CD14-positive monocyte (primary cell): ENCODE results near the gene FBXO40. TPM values are rescaled to one million over a fixed set of nuclear protein-coding genes. Genes with fewer than 3 reads are reported as not detected.

Experiments
- DNase-seq, 3 donors: peaks; one replicate each; pipeline ENCODE4 v3.0.0-alpha.2; 2011 to 2022
- H2AFZ ChIP-seq: 2 replicates; pipeline ENCODE4 v1.6.0; 2012; ENCODE audit warnings: mild to moderate bottlenecking, low read depth, low read length, inconsistent platforms; ENCODE audit not compliant: insufficient read depth, poor library complexity, severe bottlenecking
- H3K27ac ChIP-seq, 2 donors: 1 replicate in 1 of 2; 2 replicates in 1 of 2; pipeline ENCODE4 v1.5.1; 2012 to 2013; ENCODE audit warnings: low read length in 2 of 2, control low read depth in 1 of 2, inconsistent platforms in 1 of 2, low read depth in 1 of 2, mild to moderate bottlenecking in 1 of 2
- H3K27me3 ChIP-seq, 2 donors: one replicate each; pipeline versions ENCODE4 v1.6.0 to v1.6.1; 2011 to 2013; ENCODE audit warnings: low read length in 2 of 2; ENCODE audit not compliant: control insufficient read depth in 2 of 2, insufficient read depth in 2 of 2
- H3K36me3 ChIP-seq, 2 donors: replicated peaks in 1 of 2; 1 replicate in 1 of 2; 2 replicates in 1 of 2; pipeline versions ENCODE4 v1.5.1 to v1.6.1; 2012 to 2013; ENCODE audit warnings: low read length in 2 of 2, control low read depth in 1 of 2, inconsistent platforms in 1 of 2, mild to moderate bottlenecking in 1 of 2; ENCODE audit not compliant: insufficient read depth in 2 of 2, control insufficient read depth in 1 of 2
- H3K4me1 ChIP-seq, 2 donors: 1 replicate in 1 of 2; 2 replicates in 1 of 2; pipeline versions ENCODE4 v1.5.1 to v1.6.1; 2012 to 2013; ENCODE audit warnings: low read length in 2 of 2, control low read depth in 1 of 2, inconsistent platforms in 1 of 2, mild to moderate bottlenecking in 1 of 2, moderate library complexity in 1 of 2; ENCODE audit not compliant: insufficient read depth in 2 of 2, control insufficient read depth in 1 of 2
- H3K4me2 ChIP-seq: replicated peaks from 2 replicates; pipeline ENCODE3; 2012; ENCODE audit warnings: low read length, moderate library complexity, mild to moderate bottlenecking; ENCODE audit not compliant: poor library complexity, severe bottlenecking; ENCODE audit errors: extremely low read depth
- H3K4me3 ChIP-seq, 3 experiments: fragments of 200-600 bp in 1 of 3; sonication (generic) in 1 of 3; replicated peaks in 1 of 3; 1 replicate in 2 of 3; 2 replicates in 1 of 3; pipeline ENCODE4 v1.5.1; 2011 to 2013; ENCODE audit warnings: low read length in 3 of 3, mild to moderate bottlenecking in 3 of 3, control low read depth in 2 of 3, low read depth in 2 of 3, inconsistent platforms in 1 of 3, moderate library complexity in 1 of 3
- H3K79me2 ChIP-seq: 2 replicates; pipeline ENCODE4 v1.6.0; 2012; ENCODE audit warnings: mild to moderate bottlenecking, control low read depth, inconsistent platforms, low read length, moderate library complexity; ENCODE audit not compliant: insufficient read depth
- H3K9ac ChIP-seq: 2 replicates; pipeline ENCODE4 v1.6.0; 2017; ENCODE audit warnings: low read length, mild to moderate bottlenecking; ENCODE audit not compliant: insufficient read depth, poor library complexity, severe bottlenecking
- H3K9me3 ChIP-seq, 2 donors: replicated peaks in 1 of 2; 1 replicate in 1 of 2; 2 replicates in 1 of 2; pipeline versions ENCODE4 v1.5.1 to v1.6.1; 2012 to 2013; ENCODE audit warnings: low read length in 2 of 2, control low read depth in 1 of 2; ENCODE audit not compliant: control insufficient read depth in 1 of 2, insufficient read depth in 1 of 2
- H4K20me1 ChIP-seq: 2 replicates; pipeline ENCODE4 v1.6.0; 2012; ENCODE audit warnings: mild to moderate bottlenecking, low read length, control low read depth, moderate library complexity; ENCODE audit not compliant: insufficient read depth
- H3K27ac Mint-ChIP-seq, 7 donors: one replicate each; pipeline ENCODE4 v1.8.0; 2020; ENCODE audit warnings: mild to moderate bottlenecking in 7 of 7, mixed read lengths in 7 of 7, moderate library complexity in 6 of 7, inconsistent platforms in 2 of 7
- H3K27me3 Mint-ChIP-seq, 3 donors: one replicate each; pipeline ENCODE4 v1.8.0; 2021 to 2022; ENCODE audit warnings: low read depth in 3 of 3, mild to moderate bottlenecking in 3 of 3, mixed read lengths in 3 of 3, moderate library complexity in 3 of 3, inconsistent platforms in 1 of 3
- H3K36me3 Mint-ChIP-seq, 2 donors: one replicate each; pipeline ENCODE4 v1.8.0; 2020; ENCODE audit warnings: mixed read lengths in 2 of 2, inconsistent platforms in 1 of 2, mild to moderate bottlenecking in 1 of 2
- H3K4me1 Mint-ChIP-seq: one replicate; pipeline ENCODE4 v1.8.0; 2020; ENCODE audit warnings: mild to moderate bottlenecking, mixed read lengths
- H3K4me3 Mint-ChIP-seq, 2 donors: one replicate each; pipeline ENCODE4 v1.8.0; 2020; ENCODE audit warnings: mild to moderate bottlenecking in 2 of 2, mixed read lengths in 2 of 2, moderate library complexity in 1 of 2
- H3K9me3 Mint-ChIP-seq, 7 donors: one replicate each; pipeline ENCODE4 v1.8.0; 2020 to 2022; ENCODE audit warnings: mixed read lengths in 7 of 7, mild to moderate bottlenecking in 6 of 7, moderate library complexity in 6 of 7, inconsistent platforms in 2 of 7
- CTCF ChIP-seq: fragments of 200-600 bp; IDR thresholded peaks from one replicate; pipeline ENCODE4 v1.8.0; 2022; ENCODE audit warnings: antibody characterized with exemption, mild to moderate bottlenecking
- WGBS: methylation state at CpG from one replicate; pipeline ENCODE4 v1.1.5; 2013; ENCODE audit warnings: missing lambda C conversion rate; ENCODE audit not compliant: insufficient coverage; 5-methylcytosine and 5-hydroxymethylcytosine counted together
- intact Hi-C, 2 donors: fragments of 100-400 bp; cut with micrococcal nuclease; formaldehyde crosslinking; loops; one replicate each; pipeline versions ENCODE4 v1.15.0 to v1.15.1; 2023
- polyA plus RNA-seq, 3 donors: library from polyadenylated mRNA; depleted of rRNA in 1 of 3; unstranded in 2 of 3; stranded (reverse) in 1 of 3; fragments of 300-500 nt in 2 of 3; fragments of >200 nt in 1 of 3; fragmentation: Illumina TruSeq in 2 of 3; gene quantifications; 1 replicate in 2 of 3; 2 replicates in 1 of 3; pipeline ENCODE4 v1.2.3, GENCODE V29; 2012 to 2021

FBXO40 gene
- polyA plus RNA-seq, 3 donors, result not detected

GRCh38 chr3:121667333-121667732 is 74.2 kb downstream of the FBXO40 start:
- no CpG with 5 or more reads among the region's 4 CpGs for WGBS
- no peak for TF ChIP-seq CTCF
- Mint-ChIP-seq H3K27ac (peak overlapping the region; percentile 82 to 96 (median 93)), H3K4me3 (peak overlapping the region; percentile 51 to 65), H3K9me3 (no peaks in the 10 kb centered on the region), H3K36me3 (peaks cover 66 to 68% of the 10 kb centered on the region in 2 donors), H3K27me3 (no peaks in the 10 kb centered on the region), H3K4me1 (peaks cover 32% of the 10 kb centered on the region)
- intact Hi-C loops, result loop anchor here (10.0 kb wide), 2 partner anchors 77 to 167 kb away; partner anchors contain the start of genes GOLGB1 (in 2 of the 2), EAF2 (in 1 of the 2) and IQCB1 (in 1 of the 2)
- Histone ChIP-seq H3K9ac (peak overlapping the region; percentile 42), H3K9me3 (no peaks in the 10 kb centered on the region), H3K4me2 (peak overlapping the region; percentile 47), H3K4me3 (peak overlapping the region in 1 of 3 experiments; percentile 44), H3K4me1 (peaks cover 19 to 29% of the 10 kb centered on the region in 2 donors), H4K20me1 (no peaks in the 10 kb centered on the region), H3K27ac (peak overlapping the region; percentile 29 to 90), H2AFZ (peak overlapping the region; percentile 75), H3K36me3 (peaks cover 38 to 77% of the 10 kb centered on the region in 2 donors), H3K79me2 (no peaks in the 10 kb centered on the region), H3K27me3 (no peaks in the 10 kb centered on the region)
- DNase-seq, result peak; percentile 33 to 55 (median 39)

- H3K4me3 Mint-ChIP-seq, result no peak overlapping the region
- Histone ChIP-seq H3K4me1 (peaks cover 19 to 29% of the 10 kb centered on the region in 2 donors), H3K9ac (no peak overlapping the region), H3K4me3 (no peak overlapping the region), H3K36me3 (peaks cover 32 to 76% of the 10 kb centered on the region in 2 donors), H3K4me2 (no peak overlapping the region), H2AFZ (no peak overlapping the region), H3K27ac (peak overlapping the region in 1 of 2 donors; percentile 8), H3K27me3 (no peaks in the 10 kb centered on the region), H3K9me3 (no peaks in the 10 kb centered on the region), H4K20me1 (no peaks in the 10 kb centered on the region), H3K79me2 (no peaks in the 10 kb centered on the region)
- H3K4me1 Mint-ChIP-seq, result peaks cover 30% of the 10 kb centered on the region
- peak overlapping the region in 2 of 7 donors; percentile 19 to 23 for H3K27ac Mint-ChIP-seq
- no peaks in the 10 kb centered on the region for H3K9me3 Mint-ChIP-seq
- DNase-seq, result no peak
- H3K27me3 Mint-ChIP-seq, result no peaks in the 10 kb centered on the region
- intact Hi-C loops, result no loop called here
- peaks cover 63 to 65% of the 10 kb centered on the region in 2 donors for H3K36me3 Mint-ChIP-seq
- TF ChIP-seq CTCF, result no peak
These were observed 77.5 kb downstream of the FBXO40 start for GRCh38 chr3:121670676-121671075.
